ENCODE results near the gene PDE2A. TPM values are rescaled to one million over a fixed set of nuclear protein-coding genes. Genes with fewer than 3 reads are reported as not detected.

The PDE2A gene
- total and polyA plus RNA-seq, 2 donors (not counting 3 experiments of a cell fraction or from before 2014, with no cell fraction given): 14.8 to 16.8 TPM

- Histone ChIP-seq H3K9me1 (replicated peaks; ENCODE audit: control insufficient read depth, extremely low read depth, insufficient read depth, low read length) (no peaks in the 10 kb centered on the region), H3K9me3 (replicated peaks; ENCODE audit: control insufficient read depth, insufficient read depth, low read length) (no peaks in the 10 kb centered on the region), H3K4me3 (replicated peaks in 1 of 3; ENCODE audit: insufficient read depth in 1 of 3, low read depth in 1 of 3, low read length in 3 of 3) (no peak overlapping the region), H3K4me1 (ENCODE audit: control insufficient read depth, extremely low read depth, insufficient read depth, low read length) (no peaks in the 10 kb centered on the region), H4K20me1 (replicated peaks; ENCODE audit: control insufficient read depth, extremely low read depth, insufficient read depth, low read length) (no peaks in the 10 kb centered on the region), H3K9ac (replicated peaks; ENCODE audit: extremely low read depth, insufficient read depth, low read length) (no peak overlapping the region), H2AFZ (ENCODE audit: low read depth, low read length) (no peak overlapping the region), H3K36me3 (ENCODE audit: control insufficient read depth in 2 of 2, extremely low read depth in 1 of 2, insufficient read depth in 2 of 2, low read length in 2 of 2) (no peaks in the 10 kb centered on the region), H3K27ac (ENCODE audit: insufficient read depth, low read depth, low read length) (no peak overlapping the region), H3K79me2 (ENCODE audit: control insufficient read depth, insufficient read depth, low read length) (no peaks in the 10 kb centered on the region), H3K27me3 (ENCODE audit: control insufficient read depth in 2 of 2, insufficient read depth in 2 of 2, low read length in 2 of 2) (peaks cover 18 to 19% of the 10 kb centered on the region in 2 experiments), H3K4me2 (ENCODE audit: insufficient read depth, low read length) (no peak overlapping the region)
- no TSS peak for BruUV-seq (replicated peaks)
- dilution Hi-C loops (cut with MboI; ENCODE audit: extremely low pct_ligation_motif_present, low sequenced_read_pairs) (no loop called here), intact Hi-C loops (cut with micrococcal nuclease) (no loop called here)
- CTCF ChIA-PET: interaction anchor here (1.0 to 1.2 kb wide), 2 partner anchors 11 to 39 kb away, joined by 3 read pairs; no protein-coding TSS in a partner anchor
- FAIRE-seq: no peak
- TF ChIP-seq CTCF (IDR thresholded peaks at IDR 0.05; ENCODE audit: extremely low read depth in 1 of 2, insufficient read depth in 1 of 2, low read depth in 1 of 2, low read length in 2 of 2) (no peak), POLR2AphosphoS5 (IDR thresholded peaks at IDR 0.05; ENCODE audit: insufficient read depth, low read depth, low read length) (no peak), EZH2 (IDR thresholded peaks at IDR 0.05; ENCODE audit: borderline replicate concordance, low read depth, low read length, severe bottlenecking) (no peak), POLR2A (IDR thresholded peaks at IDR 0.05; ENCODE audit: low read depth, low read length) (no peak), MYC (IDR thresholded peaks at IDR 0.05; ENCODE audit: low read depth, low read length) (no peak), MAX (IDR thresholded peaks at IDR 0.05; ENCODE audit: insufficient read depth, insufficient read length) (no peak), FOS (IDR thresholded peaks at IDR 0.05; ENCODE audit: borderline replicate concordance, insufficient read depth, low read length) (no peak)
- POLR2A ChIA-PET: no interaction called here
- no peak for DNase-seq (ENCODE audit: low read depth, low spot score)
Measured at GRCh38 chr11:72535194-72535547, 139.1 kb downstream of the PDE2A start.

Measured in endothelial cell of umbilical vein (primary cell).